ENCODE measurements around the gene C6orf89.

- TF ChIP-seq CTCF (IDR thresholded peaks at IDR 0.05; ENCODE audit: poor library complexity, severe bottlenecking) (no peak), POLR2AphosphoS5 (IDR thresholded peaks at IDR 0.05) (no peak), EZH2 (IDR thresholded peaks at IDR 0.05; ENCODE audit: borderline replicate concordance, insufficient read depth, low read length, poor library complexity, severe bottlenecking) (no peak), SMC3 (conservative IDR thresholded peaks at IDR 0.05; ENCODE audit: poor library complexity) (no peak), RAD21 (conservative IDR thresholded peaks at IDR 0.05) (no peak), REST (IDR thresholded peaks at IDR 0.05; ENCODE audit: borderline replicate concordance) (no peak), EP300 (conservative IDR thresholded peaks at IDR 0.05; ENCODE audit: poor library complexity, severe bottlenecking) (no peak)
Measured at GRCh38 chr6:36973190-36973589, 87.4 kb downstream of the C6orf89 start.

Measured in neural cell (in vitro differentiated cells).